ENCODE measurements around the gene MREG.

GRCh38 chr2:216030216-216030615 is 16.9 kb upstream of the MREG start:
- TF ChIP-seq, protein P1, sequence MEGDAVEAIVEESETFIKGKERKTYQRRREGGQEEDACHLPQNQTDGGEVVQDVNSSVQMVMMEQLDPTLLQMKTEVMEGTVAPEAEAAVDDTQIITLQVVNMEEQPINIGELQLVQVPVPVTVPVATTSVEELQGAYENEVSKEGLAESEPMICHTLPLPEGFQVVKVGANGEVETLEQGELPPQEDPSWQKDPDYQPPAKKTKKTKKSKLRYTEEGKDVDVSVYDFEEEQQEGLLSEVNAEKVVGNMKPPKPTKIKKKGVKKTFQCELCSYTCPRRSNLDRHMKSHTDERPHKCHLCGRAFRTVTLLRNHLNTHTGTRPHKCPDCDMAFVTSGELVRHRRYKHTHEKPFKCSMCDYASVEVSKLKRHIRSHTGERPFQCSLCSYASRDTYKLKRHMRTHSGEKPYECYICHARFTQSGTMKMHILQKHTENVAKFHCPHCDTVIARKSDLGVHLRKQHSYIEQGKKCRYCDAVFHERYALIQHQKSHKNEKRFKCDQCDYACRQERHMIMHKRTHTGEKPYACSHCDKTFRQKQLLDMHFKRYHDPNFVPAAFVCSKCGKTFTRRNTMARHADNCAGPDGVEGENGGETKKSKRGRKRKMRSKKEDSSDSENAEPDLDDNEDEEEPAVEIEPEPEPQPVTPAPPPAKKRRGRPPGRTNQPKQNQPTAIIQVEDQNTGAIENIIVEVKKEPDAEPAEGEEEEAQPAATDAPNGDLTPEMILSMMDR (conservative IDR thresholded peaks at IDR 0.05) = no peak
- no peak for TF ChIP-seq EZH2 (IDR thresholded peaks at IDR 0.05; ENCODE audit: low read depth)

Data from PC-9 (cell line).